K562 (cell line): Measurements from ENCODE around the gene MOB1B. TPM values are rescaled to one million over a fixed set of nuclear protein-coding genes. Genes with fewer than 3 reads are reported as not detected.

Source experiments
- ATAC-seq: fragments of 200-7000 bp; cut with Tn5 transposase; 3 replicates; pipeline ENCODE4 v1.9.1; 2020; ENCODE audit warnings: moderate library complexity
- BruUV-seq: library from RNA; stranded (reverse); fragments of 400-500 nt; replicated peaks from 2 replicates; lab custom pipeline; 2021; lab: Mats Ljungman, UMichigan
- CTCF ChIA-PET: fragments of 300-600 bp; formaldehyde crosslinking; extraction: SDS; loops from one replicate; lab custom pipeline; 2021; ENCODE audit warnings: low intra/inter-chr PET ratio; lab: Yijun Ruan, JAX
- POLR2A ChIA-PET: fragments of 300-600, 350-650 bp; sonication (Branson Sonifier 250); formaldehyde crosslinking; extraction: SDS; loops from one replicate; lab custom pipeline; 2021; ENCODE audit warnings: antibody characterized with exemption, inconsistent platforms; lab: Yijun Ruan, JAX
- DNase-seq, 4 experiments: peaks; one replicate each; pipeline versions ENCODE4 v3.0.0 to v3.0.0-alpha.2; 2011 to 2018; ENCODE audit warnings: low spot score in 3 of 4, mixed read lengths in 3 of 4; ENCODE audit errors: extremely low read depth in 1 of 4
- FAIRE-seq: peaks from 2 replicates; lab custom pipeline; 2011; peaks lifted over from hg19 to GRCh38; lab: Jason Lieb, UNC
- H2AFZ ChIP-seq: 2 replicates; pipeline ENCODE4 v1.6.0; 2011; ENCODE audit warnings: low read depth, low read length, control low read depth, inconsistent platforms
- H3K27ac ChIP-seq: fragments of 200-600 bp; 3 replicates; pipeline ENCODE4 v1.8.0; 2011; ENCODE audit warnings: low read depth, mild to moderate bottlenecking, control low read depth, inconsistent platforms, low read length, moderate library complexity, mixed read lengths; ENCODE audit errors: extremely low read depth
- H3K27me3 ChIP-seq, 2 experiments: fragments of 300-600 bp in 1 of 2; 2 replicates in 1 of 2; 3 replicates in 1 of 2; pipeline versions ENCODE4 v1.6.0 to v1.8.0; 2011; ENCODE audit warnings: inconsistent platforms in 2 of 2, low read length in 2 of 2, mild to moderate bottlenecking in 1 of 2, mixed read lengths in 1 of 2, moderate library complexity in 1 of 2; ENCODE audit not compliant: control insufficient read depth in 2 of 2, insufficient read depth in 2 of 2
- H3K36me3 ChIP-seq: fragments of 300-600 bp; 3 replicates; pipeline ENCODE4 v1.8.0; 2011; ENCODE audit warnings: mild to moderate bottlenecking, low read length, inconsistent platforms; ENCODE audit not compliant: control insufficient read depth, insufficient read depth
- H3K4me1 ChIP-seq, 2 experiments: fragments of 200-600 bp in 1 of 2; replicated peaks in 1 of 2; 2 replicates in 1 of 2; 3 replicates in 1 of 2; pipeline versions ENCODE4 v1.5.1 to v1.8.0; 2011; ENCODE audit warnings: inconsistent platforms in 2 of 2, low read length in 2 of 2, mild to moderate bottlenecking in 1 of 2, mixed read lengths in 1 of 2, moderate library complexity in 1 of 2; ENCODE audit not compliant: control insufficient read depth in 2 of 2, insufficient read depth in 2 of 2
- H3K4me2 ChIP-seq: 2 replicates; pipeline ENCODE4 v1.6.1; 2011; ENCODE audit warnings: low read length, control low read depth, inconsistent platforms, mixed read lengths; ENCODE audit not compliant: insufficient read depth
- H3K4me3 ChIP-seq: fragments of 200-600 bp; sonication (generic), shearing (Covaris generic); 2 replicates; pipeline ENCODE4 v1.5.1; 2016; ENCODE audit warnings: control low read depth, inconsistent platforms
- H3K79me2 ChIP-seq: fragments of 200-600 bp; 3 replicates; pipeline ENCODE4 v1.8.0; 2011; ENCODE audit warnings: low read length, inconsistent platforms; ENCODE audit not compliant: control insufficient read depth, insufficient read depth
- H3K9ac ChIP-seq, 2 experiments: 2 replicates each; pipeline versions ENCODE4 v1.6.0 to v1.6.1; 2011; ENCODE audit warnings: low read depth in 2 of 2, low read length in 2 of 2, control low read depth in 1 of 2, inconsistent platforms in 1 of 2, mild to moderate bottlenecking in 1 of 2, mixed read lengths in 1 of 2; ENCODE audit not compliant: insufficient read depth in 1 of 2
- H3K9me1 ChIP-seq: one replicate; pipeline ENCODE4 v1.6.0; 2011; ENCODE audit warnings: inconsistent platforms, mild to moderate bottlenecking, low read length, moderate library complexity; ENCODE audit not compliant: control insufficient read depth, insufficient read depth
- H3K9me3 ChIP-seq: replicated peaks from 2 replicates; pipeline ENCODE4 v1.5.1; 2011; ENCODE audit warnings: low read depth, low read length, inconsistent platforms; ENCODE audit not compliant: control insufficient read depth, insufficient read depth
- H4K20me1 ChIP-seq: replicated peaks from 2 replicates; pipeline ENCODE4 v1.6.1; 2011; ENCODE audit warnings: low read length, inconsistent platforms, mixed read lengths; ENCODE audit not compliant: control insufficient read depth, insufficient read depth
- CBX1 ChIP-seq: sonication (generic); IDR thresholded peaks from 2 replicates; pipeline ENCODE4 v1.6.1; 2016; ENCODE audit warnings: antibody characterized with exemption, low read depth, mild to moderate bottlenecking
- KLF16 ChIP-seq: IDR thresholded peaks from 2 replicates; pipeline ENCODE4 v1.6.1; 2016; ENCODE audit warnings: antibody characterized with exemption
- NRF1 ChIP-seq, 2 experiments: fragments of 450-650 bp; IDR thresholded peaks in 1 of 2; conservative IDR thresholded peaks in 1 of 2; 2 replicates each; pipeline ENCODE4 v1.6.1; 2014; ENCODE audit warnings: mild to moderate bottlenecking in 2 of 2
- POLR3G ChIP-seq: IDR thresholded peaks from 2 replicates; pipeline ENCODE4 v1.6.1; 2011; ENCODE audit not compliant: insufficient read length, insufficient replicate concordance; ENCODE audit errors: extremely low read depth
- POU5F1 ChIP-seq: fragments of 150-350 bp; IDR thresholded peaks from 2 replicates; pipeline ENCODE4 v1.6.1; 2014; ENCODE audit warnings: borderline replicate concordance, low read length, low read depth, mild to moderate bottlenecking; ENCODE audit not compliant: partially characterized antibody
- SRSF9 ChIP-seq: fragments of 200-400 bp; formaldehyde crosslinking; IDR thresholded peaks from 2 replicates; pipeline ENCODE4 v1.6.1; 2017; ENCODE audit warnings: low read depth, low read length, borderline replicate concordance
- ZKSCAN1 ChIP-seq: fragments of 150-350 bp; IDR thresholded peaks from 2 replicates; pipeline ENCODE4 v1.6.1; 2016; ENCODE audit warnings: low read depth, low read length
- ZNF780A ChIP-seq: fragments of 250-450 bp; sonication (Bioruptor Pico); IDR thresholded peaks from 2 replicates; pipeline ENCODE4 v1.5.0; 2021; ENCODE audit warnings: mild to moderate bottlenecking
- WGBS: fragments of 100-300 bp; shearing (Covaris generic); methylation state at CpG from one replicate; pipeline ENCODE4 v1.1.6; 2016; ENCODE audit warnings: low coverage, mixed read lengths; ENCODE audit not compliant: insufficient coverage; ENCODE audit errors: missing lambda C conversion rate; 5-methylcytosine and 5-hydroxymethylcytosine counted together
- in situ Hi-C: fragments of 300-500 bp; cut with MboI; formaldehyde crosslinking; loops from 4 replicates; pipeline ENCODE4 v1.15.0; 2018; ENCODE audit warnings: inconsistent platforms, mixed read lengths
- intact Hi-C: fragments of 100-400 bp; cut with micrococcal nuclease; formaldehyde crosslinking; loops from 2 replicates; pipeline ENCODE4 v1.14.2; 2022
- polyA plus RNA-seq, 8 experiments: library from polyadenylated mRNA; depleted of rRNA in 4 of 8; stranded (reverse) in 5 of 8; unstranded in 3 of 8; fragments of >200 nt; fragmentation: Nextera tagmentation in 2 of 8; fragmentation: Illumina TruSeq in 1 of 8; extraction: Ambion mirVana in 2 of 8; extraction: Trizol in 1 of 8; gene quantifications; 2 replicates each; pipeline versions ENCODE4 v1.2.1 to v1.2.3, GENCODE V29; 2011 to 2014; ENCODE audit warnings: inconsistent platforms in 1 of 8, missing spikeins in 1 of 8
- total RNA-seq, 7 experiments: library from RNA; depleted of rRNA in 6 of 7; stranded (reverse); fragments of >200 nt in 6 of 7; fragmentation: Illumina TruSeq in 2 of 7; extraction: Trizol in 2 of 7; gene quantifications; 2 replicates each; pipeline versions ENCODE4 v1.2.1 to v1.2.3, GENCODE V29; 2011 to 2021; ENCODE audit warnings: low replicate concordance in 1 of 7
- TF ChIP-seq, protein P1 (sequence below): fragments of 250-450 bp; sonication (Bioruptor Pico); IDR thresholded peaks from 2 replicates; pipeline ENCODE4 v1.4.0; 2020
- TF ChIP-seq, protein P2 (sequence below): sonication (generic); formaldehyde crosslinking; IDR thresholded peaks from 2 replicates; pipeline ENCODE4 v1.8.0; 2022; ENCODE audit warnings: mild to moderate bottlenecking, missing genetic modification reagents
- TF ChIP-seq, protein P3 (sequence below): sonication (generic); formaldehyde crosslinking; IDR thresholded peaks from 2 replicates; pipeline ENCODE4 v1.8.0; 2023; ENCODE audit warnings: mild to moderate bottlenecking, missing genetic modification reagents
- TF ChIP-seq, protein P4 (sequence below), 2 experiments: fragments of 450-650 bp; IDR thresholded peaks; 2 replicates each; pipeline ENCODE4 v1.6.1; 2016

MOB1B gene
- total and polyA plus RNA-seq, 9 of the 15 experiments (the other 6 are each of a cell fraction or from before 2014, with no cell fraction given), result 8.4 to 37.8 (median 19.0) TPM

DNA sequence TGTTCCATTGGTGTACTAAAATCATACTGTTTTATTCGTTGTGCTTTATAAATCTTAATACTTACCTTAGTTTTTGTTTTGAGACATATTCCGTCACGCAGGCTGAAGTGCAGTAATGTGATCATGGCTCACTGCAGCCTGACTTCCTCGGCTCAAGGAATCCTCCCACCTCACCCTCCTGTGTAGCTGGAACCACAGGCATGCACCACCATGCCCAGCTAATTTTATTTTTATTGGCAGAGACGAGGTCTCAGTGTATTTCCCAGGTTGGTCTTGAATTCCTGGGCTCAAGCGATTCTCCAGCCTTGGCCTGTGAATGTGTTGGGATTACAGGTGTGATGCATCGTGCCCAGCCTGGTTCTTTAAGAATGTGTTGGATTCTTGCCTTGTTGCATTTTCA is 66.9 kb downstream of the MOB1B start:
- H3K4me2 ChIP-seq, result no peak overlapping the region
- H3K4me3 ChIP-seq, result no peak overlapping the region
- CTCF ChIA-PET, result no interaction called here
- H3K27ac ChIP-seq, result no peak overlapping the region
- FAIRE-seq, result no peak
- no peak overlapping the region for H2AFZ ChIP-seq
- intact Hi-C loops (no loop called here), in situ Hi-C loops (no loop called here)
- ATAC-seq, result no peak
- H3K9me3 ChIP-seq, result no peaks in the 10 kb centered on the region
- H3K9me1 ChIP-seq, result no peaks in the 10 kb centered on the region
- no peak overlapping the region for H3K9ac ChIP-seq
- POLR2A ChIA-PET, result interaction anchor here (0.7 kb wide), 1 partner anchor 16 kb away, joined by 3 read pairs; no protein-coding TSS in a partner anchor
- H3K27me3 ChIP-seq, result no peaks in the 10 kb centered on the region
- no peaks in the 10 kb centered on the region for H3K79me2 ChIP-seq
- no peaks in the 10 kb centered on the region; a peak in 1 of 5 replicates for H3K4me1 ChIP-seq
- H3K36me3 ChIP-seq, result peaks cover 49% of the 10 kb centered on the region
- H4K20me1 ChIP-seq, result no peaks in the 10 kb centered on the region
- no TSS peak for BruUV-seq
- DNase-seq, result no peak
- 88% methylated on average over 7 of the region's 7 CpGs for WGBS
- TF ChIP-seq, protein P1, sequence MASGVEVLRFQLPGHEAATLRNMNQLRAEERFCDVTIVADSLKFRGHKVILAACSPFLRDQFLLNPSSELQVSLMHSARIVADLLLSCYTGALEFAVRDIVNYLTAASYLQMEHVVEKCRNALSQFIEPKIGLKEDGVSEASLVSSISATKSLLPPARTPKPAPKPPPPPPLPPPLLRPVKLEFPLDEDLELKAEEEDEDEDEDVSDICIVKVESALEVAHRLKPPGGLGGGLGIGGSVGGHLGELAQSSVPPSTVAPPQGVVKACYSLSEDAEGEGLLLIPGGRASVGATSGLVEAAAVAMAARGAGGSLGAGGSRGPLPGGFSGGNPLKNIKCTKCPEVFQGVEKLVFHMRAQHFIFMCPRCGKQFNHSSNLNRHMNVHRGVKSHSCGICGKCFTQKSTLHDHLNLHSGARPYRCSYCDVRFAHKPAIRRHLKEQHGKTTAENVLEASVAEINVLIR, result no peak
- TF ChIP-seq, protein P2, sequence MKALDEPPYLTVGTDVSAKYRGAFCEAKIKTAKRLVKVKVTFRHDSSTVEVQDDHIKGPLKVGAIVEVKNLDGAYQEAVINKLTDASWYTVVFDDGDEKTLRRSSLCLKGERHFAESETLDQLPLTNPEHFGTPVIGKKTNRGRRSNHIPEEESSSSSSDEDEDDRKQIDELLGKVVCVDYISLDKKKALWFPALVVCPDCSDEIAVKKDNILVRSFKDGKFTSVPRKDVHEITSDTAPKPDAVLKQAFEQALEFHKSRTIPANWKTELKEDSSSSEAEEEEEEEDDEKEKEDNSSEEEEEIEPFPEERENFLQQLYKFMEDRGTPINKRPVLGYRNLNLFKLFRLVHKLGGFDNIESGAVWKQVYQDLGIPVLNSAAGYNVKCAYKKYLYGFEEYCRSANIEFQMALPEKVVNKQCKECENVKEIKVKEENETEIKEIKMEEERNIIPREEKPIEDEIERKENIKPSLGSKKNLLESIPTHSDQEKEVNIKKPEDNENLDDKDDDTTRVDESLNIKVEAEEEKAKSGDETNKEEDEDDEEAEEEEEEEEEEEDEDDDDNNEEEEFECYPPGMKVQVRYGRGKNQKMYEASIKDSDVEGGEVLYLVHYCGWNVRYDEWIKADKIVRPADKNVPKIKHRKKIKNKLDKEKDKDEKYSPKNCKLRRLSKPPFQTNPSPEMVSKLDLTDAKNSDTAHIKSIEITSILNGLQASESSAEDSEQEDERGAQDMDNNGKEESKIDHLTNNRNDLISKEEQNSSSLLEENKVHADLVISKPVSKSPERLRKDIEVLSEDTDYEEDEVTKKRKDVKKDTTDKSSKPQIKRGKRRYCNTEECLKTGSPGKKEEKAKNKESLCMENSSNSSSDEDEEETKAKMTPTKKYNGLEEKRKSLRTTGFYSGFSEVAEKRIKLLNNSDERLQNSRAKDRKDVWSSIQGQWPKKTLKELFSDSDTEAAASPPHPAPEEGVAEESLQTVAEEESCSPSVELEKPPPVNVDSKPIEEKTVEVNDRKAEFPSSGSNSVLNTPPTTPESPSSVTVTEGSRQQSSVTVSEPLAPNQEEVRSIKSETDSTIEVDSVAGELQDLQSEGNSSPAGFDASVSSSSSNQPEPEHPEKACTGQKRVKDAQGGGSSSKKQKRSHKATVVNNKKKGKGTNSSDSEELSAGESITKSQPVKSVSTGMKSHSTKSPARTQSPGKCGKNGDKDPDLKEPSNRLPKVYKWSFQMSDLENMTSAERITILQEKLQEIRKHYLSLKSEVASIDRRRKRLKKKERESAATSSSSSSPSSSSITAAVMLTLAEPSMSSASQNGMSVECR, result no peak
- TF ChIP-seq, protein P3, sequence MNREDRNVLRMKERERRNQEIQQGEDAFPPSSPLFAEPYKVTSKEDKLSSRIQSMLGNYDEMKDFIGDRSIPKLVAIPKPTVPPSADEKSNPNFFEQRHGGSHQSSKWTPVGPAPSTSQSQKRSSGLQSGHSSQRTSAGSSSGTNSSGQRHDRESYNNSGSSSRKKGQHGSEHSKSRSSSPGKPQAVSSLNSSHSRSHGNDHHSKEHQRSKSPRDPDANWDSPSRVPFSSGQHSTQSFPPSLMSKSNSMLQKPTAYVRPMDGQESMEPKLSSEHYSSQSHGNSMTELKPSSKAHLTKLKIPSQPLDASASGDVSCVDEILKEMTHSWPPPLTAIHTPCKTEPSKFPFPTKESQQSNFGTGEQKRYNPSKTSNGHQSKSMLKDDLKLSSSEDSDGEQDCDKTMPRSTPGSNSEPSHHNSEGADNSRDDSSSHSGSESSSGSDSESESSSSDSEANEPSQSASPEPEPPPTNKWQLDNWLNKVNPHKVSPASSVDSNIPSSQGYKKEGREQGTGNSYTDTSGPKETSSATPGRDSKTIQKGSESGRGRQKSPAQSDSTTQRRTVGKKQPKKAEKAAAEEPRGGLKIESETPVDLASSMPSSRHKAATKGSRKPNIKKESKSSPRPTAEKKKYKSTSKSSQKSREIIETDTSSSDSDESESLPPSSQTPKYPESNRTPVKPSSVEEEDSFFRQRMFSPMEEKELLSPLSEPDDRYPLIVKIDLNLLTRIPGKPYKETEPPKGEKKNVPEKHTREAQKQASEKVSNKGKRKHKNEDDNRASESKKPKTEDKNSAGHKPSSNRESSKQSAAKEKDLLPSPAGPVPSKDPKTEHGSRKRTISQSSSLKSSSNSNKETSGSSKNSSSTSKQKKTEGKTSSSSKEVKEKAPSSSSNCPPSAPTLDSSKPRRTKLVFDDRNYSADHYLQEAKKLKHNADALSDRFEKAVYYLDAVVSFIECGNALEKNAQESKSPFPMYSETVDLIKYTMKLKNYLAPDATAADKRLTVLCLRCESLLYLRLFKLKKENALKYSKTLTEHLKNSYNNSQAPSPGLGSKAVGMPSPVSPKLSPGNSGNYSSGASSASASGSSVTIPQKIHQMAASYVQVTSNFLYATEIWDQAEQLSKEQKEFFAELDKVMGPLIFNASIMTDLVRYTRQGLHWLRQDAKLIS, result no peak
- TF ChIP-seq, protein P4, sequence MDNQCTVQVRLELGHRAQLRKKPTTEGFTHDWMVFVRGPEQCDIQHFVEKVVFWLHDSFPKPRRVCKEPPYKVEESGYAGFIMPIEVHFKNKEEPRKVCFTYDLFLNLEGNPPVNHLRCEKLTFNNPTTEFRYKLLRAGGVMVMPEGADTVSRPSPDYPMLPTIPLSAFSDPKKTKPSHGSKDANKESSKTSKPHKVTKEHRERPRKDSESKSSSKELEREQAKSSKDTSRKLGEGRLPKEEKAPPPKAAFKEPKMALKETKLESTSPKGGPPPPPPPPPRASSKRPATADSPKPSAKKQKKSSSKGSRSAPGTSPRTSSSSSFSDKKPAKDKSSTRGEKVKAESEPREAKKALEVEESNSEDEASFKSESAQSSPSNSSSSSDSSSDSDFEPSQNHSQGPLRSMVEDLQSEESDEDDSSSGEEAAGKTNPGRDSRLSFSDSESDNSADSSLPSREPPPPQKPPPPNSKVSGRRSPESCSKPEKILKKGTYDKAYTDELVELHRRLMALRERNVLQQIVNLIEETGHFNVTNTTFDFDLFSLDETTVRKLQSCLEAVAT (IDR thresholded peaks at IDR 0.05), result no peak
- TF ChIP-seq ZNF780A (CRISPR knock-in tag) (no peak), ZKSCAN1 (no peak), POU5F1 (no peak), POLR3G (no peak), SRSF9 (no peak), KLF16 (no peak), CBX1 (no peak), NRF1 (conservative IDR thresholded peaks at IDR 0.05 in 1 of 2, IDR thresholded peaks at IDR 0.05 in 1 of 2) (no peak)
